SKM-1 treated with dmso at 0.1 percent for 144 hours (cell line): ENCODE results near the gene SPACDR.

Experiments used
- DNase-seq: peaks from one replicate; lab custom pipeline; 2025; ENCODE audit not compliant: unreplicated experiment; lab: John Stamatoyannopoulos, UW

Gene SPACDR

GRCh38 chr7:100437150-100438100, 26.6 kb downstream of the SPACDR start:
- no peak for DNase-seq

GRCh38 chr7:100435401-100436304, 28.4 kb downstream of the SPACDR start:
- DNase-seq = no peak

GRCh38 chr7:100434297-100435144, 29.5 kb downstream of the SPACDR start:
- DNase-seq = no peak

- DNase-seq = no peak
These were observed 30.3 kb downstream of the SPACDR start for GRCh38 chr7:100433592-100434296.

GRCh38 chr7:100433276-100433591, 30.8 kb downstream of the SPACDR start:
- no peak for DNase-seq

GRCh38 chr7:100432621-100433275, 31.3 kb downstream of the SPACDR start:
- no peak for DNase-seq

GRCh38 chr7:100432053-100432452, 32.0 kb downstream of the SPACDR start:
- DNase-seq = no peak

- DNase-seq = no peak
These were observed 32.7 kb downstream of the SPACDR start for GRCh38 chr7:100431286-100431735.

GRCh38 chr7:100430493-100431285, 33.4 kb downstream of the SPACDR start:
- DNase-seq = peak; percentile 23

- DNase-seq = peak; percentile 91
These were observed 34.2 kb downstream of the SPACDR start, which contains the start of gene MEPCE for GRCh38 chr7:100429637-100430492. Gene MEPCE (plus strand): TSS chr7:100429831. CDS start chr7:100430019, 188 bp downstream.

GRCh38 chr7:100428967-100429636, 35.0 kb downstream of the SPACDR start:
- DNase-seq = peak; percentile 98

- peak; percentile 91 for DNase-seq
These were observed 35.7 kb downstream of the SPACDR start, which contains the start of gene ZCWPW1 for GRCh38 chr7:100428199-100428966. Gene ZCWPW1 (minus strand): TSS chr7:100428703. CDS start chr7:100420649, 8,054 bp downstream.

- DNase-seq = no peak
These were observed 36.3 kb downstream of the SPACDR start for GRCh38 chr7:100427762-100428198.

- DNase-seq = no peak
These were observed 37.5 kb downstream of the SPACDR start for GRCh38 chr7:100426516-100426915.

- DNase-seq = no peak
These were observed 38.7 kb downstream of the SPACDR start for GRCh38 chr7:100425347-100425746.

- DNase-seq = no peak
These were observed 40.7 kb downstream of the SPACDR start for GRCh38 chr7:100423315-100423714.
